Sigmoid colon (tissue), 4 donors: ENCODE results near the gene KRTAP10-6.
"Not testable (repeated sequence)": the region's sequence is repeated elsewhere in the genome, so short reads cannot be mapped to it uniquely, and the experiment has no call there.

Source experiments
- POLR2A ChIP-seq, 2 donors: fragments of 450-650 bp; IDR thresholded peaks; one replicate each; pipeline ENCODE4 v1.6.1; 2016; ENCODE audit warnings: antibody characterized with exemption in 2 of 2, mild to moderate bottlenecking in 2 of 2, moderate library complexity in 2 of 2
- POLR2AphosphoS5 ChIP-seq, 4 donors: sonication (generic); formaldehyde crosslinking; IDR thresholded peaks; one replicate each; pipeline ENCODE4 v1.6.1; 2017; ENCODE audit warnings: antibody characterized with exemption in 4 of 4
- TF ChIP-seq, protein P1 (sequence below), 4 experiments: fragments of 450-650 bp in 3 of 4; fragments of 200-600 bp in 1 of 4; IDR thresholded peaks; one replicate each; pipeline ENCODE4 v1.5.1; 2016 to 2019; ENCODE audit warnings: antibody characterized with exemption in 4 of 4, mild to moderate bottlenecking in 3 of 4, moderate library complexity in 2 of 4

DNA sequence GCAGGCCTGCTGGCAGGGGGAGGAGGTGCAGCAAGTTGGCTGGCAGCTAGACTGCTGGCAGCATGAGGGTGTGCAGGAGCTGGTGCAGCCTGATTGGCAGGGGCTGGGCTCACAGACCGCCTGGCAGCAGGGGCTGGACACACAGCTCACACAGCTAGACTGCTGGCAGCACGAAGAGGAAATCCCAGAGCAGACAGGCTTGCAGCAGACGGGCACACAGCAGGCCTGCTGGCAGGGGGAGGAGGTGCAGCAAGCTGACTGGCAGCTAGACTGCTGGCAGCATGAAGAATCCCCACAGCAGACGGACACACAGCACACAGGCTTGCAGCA, 539 bp downstream of the KRTAP10-6 start:
- TF ChIP-seq POLR2AphosphoS5, POLR2A (IDR thresholded peaks at IDR 0.05): not testable (repeated sequence)
- TF ChIP-seq, protein P1, sequence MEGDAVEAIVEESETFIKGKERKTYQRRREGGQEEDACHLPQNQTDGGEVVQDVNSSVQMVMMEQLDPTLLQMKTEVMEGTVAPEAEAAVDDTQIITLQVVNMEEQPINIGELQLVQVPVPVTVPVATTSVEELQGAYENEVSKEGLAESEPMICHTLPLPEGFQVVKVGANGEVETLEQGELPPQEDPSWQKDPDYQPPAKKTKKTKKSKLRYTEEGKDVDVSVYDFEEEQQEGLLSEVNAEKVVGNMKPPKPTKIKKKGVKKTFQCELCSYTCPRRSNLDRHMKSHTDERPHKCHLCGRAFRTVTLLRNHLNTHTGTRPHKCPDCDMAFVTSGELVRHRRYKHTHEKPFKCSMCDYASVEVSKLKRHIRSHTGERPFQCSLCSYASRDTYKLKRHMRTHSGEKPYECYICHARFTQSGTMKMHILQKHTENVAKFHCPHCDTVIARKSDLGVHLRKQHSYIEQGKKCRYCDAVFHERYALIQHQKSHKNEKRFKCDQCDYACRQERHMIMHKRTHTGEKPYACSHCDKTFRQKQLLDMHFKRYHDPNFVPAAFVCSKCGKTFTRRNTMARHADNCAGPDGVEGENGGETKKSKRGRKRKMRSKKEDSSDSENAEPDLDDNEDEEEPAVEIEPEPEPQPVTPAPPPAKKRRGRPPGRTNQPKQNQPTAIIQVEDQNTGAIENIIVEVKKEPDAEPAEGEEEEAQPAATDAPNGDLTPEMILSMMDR (IDR thresholded peaks at IDR 0.05), result not testable (repeated sequence)
